ACHN (cell line): ENCODE measurements around the gene BMP6.
A peak's percentile ranks its signal among the peaks of the same experiment; 100 is the strongest.

ENCODE experiments used
- DNase-seq: peaks from one replicate; pipeline ENCODE4 v3.0.0-alpha.2; 2015
- in situ Hi-C: cut with HindIII; loops from 2 replicates; pipeline ENCODE4 v1.10.0; 2017; ENCODE audit warnings: low sequenced_read_pairs, low pct_ligation_motif_present, low pct_unique_long_range_greater_than_20kb

The BMP6 gene

GRCh38 chr6:7705483-7705882, 20.4 kb upstream of the BMP6 start:
- no peak for DNase-seq
- in situ Hi-C loops: no loop called here

GRCh38 chr6:7706269-7706668, 19.6 kb upstream of the BMP6 start:
- DNase-seq: no peak
- in situ Hi-C loops: no loop called here

GRCh38 chr6:7707787-7708186, 18.1 kb upstream of the BMP6 start:
- DNase-seq: peak; percentile 48
- in situ Hi-C loops: no loop called here

- in situ Hi-C loops: no loop called here
Measured at GRCh38 chr6:7719364-7719850, 6.5 kb upstream of the BMP6 start.

GRCh38 chr6:7720346-7720745, 5.6 kb upstream of the BMP6 start:
- in situ Hi-C loops: no loop called here
- no peak for DNase-seq

More at GRCh38 chr6:7719364-7719850, 6.5 kb upstream of the BMP6 start:
- no peak for DNase-seq

- DNase-seq: peak; percentile 36
- in situ Hi-C loops: no loop called here
Measured at GRCh38 chr6:7721649-7722048, 4.2 kb upstream of the BMP6 start.

GRCh38 chr6:7723041-7723447, 2.9 kb upstream of the BMP6 start:
- DNase-seq: peak; percentile 71
- in situ Hi-C loops: no loop called here

- DNase-seq: no peak
- in situ Hi-C loops: no loop called here
Measured at GRCh38 chr6:7723554-7723953, 2.3 kb upstream of the BMP6 start.

- no peak for DNase-seq
- in situ Hi-C loops: no loop called here
Measured at GRCh38 chr6:7725412-7725811, 487 bp upstream of the BMP6 start.

GRCh38 chr6:7726416-7727085, 652 bp downstream of the BMP6 start:
- in situ Hi-C loops: no loop called here
- DNase-seq: no peak

GRCh38 chr6:7727086-7727945, 1.4 kb downstream of the BMP6 start:
- in situ Hi-C loops: no loop called here
- no peak for DNase-seq

- DNase-seq: no peak
- in situ Hi-C loops: no loop called here
Measured at GRCh38 chr6:7727946-7728854, 2.3 kb downstream of the BMP6 start.

GRCh38 chr6:7728855-7729590, 3.1 kb downstream of the BMP6 start:
- in situ Hi-C loops: no loop called here
- no peak for DNase-seq

GRCh38 chr6:7730001-7730783, 4.3 kb downstream of the BMP6 start:
- DNase-seq: no peak
- in situ Hi-C loops: no loop called here

GRCh38 chr6:7730784-7731227, 4.9 kb downstream of the BMP6 start:
- in situ Hi-C loops: no loop called here
- DNase-seq: peak; percentile 57

GRCh38 chr6:7731294-7731693, 5.4 kb downstream of the BMP6 start:
- in situ Hi-C loops: no loop called here
- DNase-seq: no peak

GRCh38 chr6:7732228-7732627, 6.3 kb downstream of the BMP6 start:
- DNase-seq: no peak
- in situ Hi-C loops: no loop called here
